K562 (cell line): ENCODE results near the gene FBXW8. TPM values are rescaled to one million over a fixed set of nuclear protein-coding genes. Genes with fewer than 3 reads are reported as not detected.

ENCODE experiments used
- ATAC-seq: fragments of 200-7000 bp; cut with Tn5 transposase; 3 replicates; pipeline ENCODE4 v1.9.1; 2020; ENCODE audit warnings: moderate library complexity
- BruUV-seq: library from RNA; stranded (reverse); fragments of 400-500 nt; replicated peaks from 2 replicates; lab custom pipeline; 2021; lab: Mats Ljungman, UMichigan
- CTCF ChIA-PET: fragments of 300-600 bp; formaldehyde crosslinking; extraction: SDS; loops from one replicate; lab custom pipeline; 2021; ENCODE audit warnings: low intra/inter-chr PET ratio; lab: Yijun Ruan, JAX
- POLR2A ChIA-PET: fragments of 300-600, 350-650 bp; sonication (Branson Sonifier 250); formaldehyde crosslinking; extraction: SDS; loops from one replicate; lab custom pipeline; 2021; ENCODE audit warnings: antibody characterized with exemption, inconsistent platforms; lab: Yijun Ruan, JAX
- DNase-seq, 4 experiments: peaks; one replicate each; pipeline versions ENCODE4 v3.0.0 to v3.0.0-alpha.2; 2011 to 2018; ENCODE audit warnings: low spot score in 3 of 4, mixed read lengths in 3 of 4; ENCODE audit errors: extremely low read depth in 1 of 4
- FAIRE-seq: peaks from 2 replicates; lab custom pipeline; 2011; peaks lifted over from hg19 to GRCh38; lab: Jason Lieb, UNC
- H2AFZ ChIP-seq: 2 replicates; pipeline ENCODE4 v1.6.0; 2011; ENCODE audit warnings: low read depth, low read length, control low read depth, inconsistent platforms
- H3K27ac ChIP-seq: fragments of 200-600 bp; 3 replicates; pipeline ENCODE4 v1.8.0; 2011; ENCODE audit warnings: low read depth, mild to moderate bottlenecking, control low read depth, inconsistent platforms, low read length, moderate library complexity, mixed read lengths; ENCODE audit errors: extremely low read depth
- H3K27me3 ChIP-seq, 2 experiments: fragments of 300-600 bp in 1 of 2; 2 replicates in 1 of 2; 3 replicates in 1 of 2; pipeline versions ENCODE4 v1.6.0 to v1.8.0; 2011; ENCODE audit warnings: inconsistent platforms in 2 of 2, low read length in 2 of 2, mild to moderate bottlenecking in 1 of 2, mixed read lengths in 1 of 2, moderate library complexity in 1 of 2; ENCODE audit not compliant: control insufficient read depth in 2 of 2, insufficient read depth in 2 of 2
- H3K36me3 ChIP-seq: fragments of 300-600 bp; 3 replicates; pipeline ENCODE4 v1.8.0; 2011; ENCODE audit warnings: mild to moderate bottlenecking, low read length, inconsistent platforms; ENCODE audit not compliant: control insufficient read depth, insufficient read depth
- H3K4me1 ChIP-seq, 2 experiments: fragments of 200-600 bp in 1 of 2; replicated peaks in 1 of 2; 2 replicates in 1 of 2; 3 replicates in 1 of 2; pipeline versions ENCODE4 v1.5.1 to v1.8.0; 2011; ENCODE audit warnings: inconsistent platforms in 2 of 2, low read length in 2 of 2, mild to moderate bottlenecking in 1 of 2, mixed read lengths in 1 of 2, moderate library complexity in 1 of 2; ENCODE audit not compliant: control insufficient read depth in 2 of 2, insufficient read depth in 2 of 2
- H3K4me2 ChIP-seq: 2 replicates; pipeline ENCODE4 v1.6.1; 2011; ENCODE audit warnings: low read length, control low read depth, inconsistent platforms, mixed read lengths; ENCODE audit not compliant: insufficient read depth
- H3K4me3 ChIP-seq: fragments of 200-600 bp; sonication (generic), shearing (Covaris generic); 2 replicates; pipeline ENCODE4 v1.5.1; 2016; ENCODE audit warnings: control low read depth, inconsistent platforms
- H3K79me2 ChIP-seq: fragments of 200-600 bp; 3 replicates; pipeline ENCODE4 v1.8.0; 2011; ENCODE audit warnings: low read length, inconsistent platforms; ENCODE audit not compliant: control insufficient read depth, insufficient read depth
- H3K9ac ChIP-seq, 2 experiments: 2 replicates each; pipeline versions ENCODE4 v1.6.0 to v1.6.1; 2011; ENCODE audit warnings: low read depth in 2 of 2, low read length in 2 of 2, control low read depth in 1 of 2, inconsistent platforms in 1 of 2, mild to moderate bottlenecking in 1 of 2, mixed read lengths in 1 of 2; ENCODE audit not compliant: insufficient read depth in 1 of 2
- H3K9me1 ChIP-seq: one replicate; pipeline ENCODE4 v1.6.0; 2011; ENCODE audit warnings: inconsistent platforms, mild to moderate bottlenecking, low read length, moderate library complexity; ENCODE audit not compliant: control insufficient read depth, insufficient read depth
- H3K9me3 ChIP-seq: replicated peaks from 2 replicates; pipeline ENCODE4 v1.5.1; 2011; ENCODE audit warnings: low read depth, low read length, inconsistent platforms; ENCODE audit not compliant: control insufficient read depth, insufficient read depth
- H4K20me1 ChIP-seq: replicated peaks from 2 replicates; pipeline ENCODE4 v1.6.1; 2011; ENCODE audit warnings: low read length, inconsistent platforms, mixed read lengths; ENCODE audit not compliant: control insufficient read depth, insufficient read depth
- ESRRA ChIP-seq: fragments of 450-650 bp; IDR thresholded peaks from 2 replicates; pipeline ENCODE4 v1.6.1; 2014; ENCODE audit warnings: low read depth, mild to moderate bottlenecking, moderate library complexity, borderline replicate concordance
- ZNF121 ChIP-seq: sonication (generic); formaldehyde crosslinking; conservative IDR thresholded peaks from 2 replicates; pipeline ENCODE4 v1.8.0; 2022; ENCODE audit warnings: missing genetic modification reagents
- ZNF584 ChIP-seq: fragments of 200-800 bp; sonication (Bioruptor generic); IDR thresholded peaks from 2 replicates; pipeline ENCODE4 v1.6.1; 2016; ENCODE audit warnings: low read depth, mild to moderate bottlenecking, missing genetic modification characterization, missing compliant biosample characterization
- ZNF668 ChIP-seq: fragments of 250-450 bp; sonication (Bioruptor Pico); IDR thresholded peaks from 2 replicates; pipeline ENCODE4 v1.8.0; 2022; ENCODE audit warnings: mild to moderate bottlenecking, inconsistent platforms
- WGBS: fragments of 100-300 bp; shearing (Covaris generic); methylation state at CpG from one replicate; pipeline ENCODE4 v1.1.6; 2016; ENCODE audit warnings: low coverage, mixed read lengths; ENCODE audit not compliant: insufficient coverage; ENCODE audit errors: missing lambda C conversion rate; 5-methylcytosine and 5-hydroxymethylcytosine counted together
- in situ Hi-C: fragments of 300-500 bp; cut with MboI; formaldehyde crosslinking; loops from 4 replicates; pipeline ENCODE4 v1.15.0; 2018; ENCODE audit warnings: inconsistent platforms, mixed read lengths
- intact Hi-C: fragments of 100-400 bp; cut with micrococcal nuclease; formaldehyde crosslinking; loops from 2 replicates; pipeline ENCODE4 v1.14.2; 2022
- polyA plus RNA-seq, 8 experiments: library from polyadenylated mRNA; depleted of rRNA in 4 of 8; stranded (reverse) in 5 of 8; unstranded in 3 of 8; fragments of >200 nt; fragmentation: Nextera tagmentation in 2 of 8; fragmentation: Illumina TruSeq in 1 of 8; extraction: Ambion mirVana in 2 of 8; extraction: Trizol in 1 of 8; gene quantifications; 2 replicates each; pipeline versions ENCODE4 v1.2.1 to v1.2.3, GENCODE V29; 2011 to 2014; ENCODE audit warnings: inconsistent platforms in 1 of 8, missing spikeins in 1 of 8
- total RNA-seq, 7 experiments: library from RNA; depleted of rRNA in 6 of 7; stranded (reverse); fragments of >200 nt in 6 of 7; fragmentation: Illumina TruSeq in 2 of 7; extraction: Trizol in 2 of 7; gene quantifications; 2 replicates each; pipeline versions ENCODE4 v1.2.1 to v1.2.3, GENCODE V29; 2011 to 2021; ENCODE audit warnings: low replicate concordance in 1 of 7

Gene FBXW8
- total and polyA plus RNA-seq, 9 of the 15 experiments (the other 6 are each of a cell fraction or from before 2014, with no cell fraction given): 0.58 to 8.3 (median 4.4) TPM

DNA sequence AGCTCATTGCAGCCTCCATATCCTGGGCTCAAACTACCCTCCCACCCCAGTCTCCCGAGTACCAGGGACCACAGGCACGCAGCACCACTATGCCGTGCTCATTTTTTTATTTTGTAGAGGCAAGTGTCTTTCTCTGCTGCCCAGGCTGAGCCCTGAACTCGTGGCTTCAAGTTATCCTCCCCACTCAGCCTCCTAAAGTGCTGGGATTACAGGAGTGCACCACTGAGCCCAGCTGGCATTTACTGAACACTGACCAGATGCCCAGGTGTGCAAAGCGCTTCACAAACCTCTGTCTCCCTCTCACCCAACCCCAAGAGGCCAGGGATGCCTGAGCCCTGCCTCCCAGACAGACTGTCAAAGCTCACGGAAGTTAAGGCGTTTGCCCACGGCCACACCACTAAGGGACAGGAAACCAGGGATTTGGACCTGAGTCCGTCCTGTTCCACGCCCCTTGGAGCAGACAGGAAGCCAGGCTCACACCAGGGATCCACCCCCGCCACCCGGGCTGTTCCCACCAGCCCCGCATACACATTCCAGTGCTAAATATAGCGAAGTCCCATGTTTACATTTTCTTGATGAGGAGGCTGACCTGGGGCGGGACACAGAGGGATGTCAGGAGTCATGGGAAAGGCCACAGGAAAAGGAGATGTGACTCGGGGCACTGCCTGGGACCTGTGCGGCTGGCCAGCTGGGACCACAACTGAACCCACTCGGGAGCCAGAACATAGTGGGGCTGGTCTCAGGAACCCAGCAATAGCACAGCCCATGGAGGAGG is 137.2 kb downstream of the FBXW8 start:
- no peaks in the 10 kb centered on the region for H4K20me1 ChIP-seq
- FAIRE-seq (no peak), ATAC-seq (no peak), DNase-seq (no peak)
- in situ Hi-C loops (no loop called here), intact Hi-C loops (no loop called here)
- ChIA-PET CTCF (no interaction called here), POLR2A (interaction anchor here (0.6 kb wide), 1 partner anchor 324 kb away, joined by 3 read pairs; no protein-coding TSS in a partner anchor)
- H3K9me1 ChIP-seq: no peaks in the 10 kb centered on the region
- TSS peak; percentile 19 for BruUV-seq
- no peak overlapping the region for H3K4me2 ChIP-seq
- no peak for TF ChIP-seq ZNF668 (CRISPR knock-in tag)
- TF ChIP-seq ZNF121 (CRISPR knock-in tag): peak; percentile 23; the same call in 1 of the 2 replicates
- no peaks in the 10 kb centered on the region for H3K79me2 ChIP-seq
- no peak overlapping the region for H3K4me3 ChIP-seq
- peaks cover 12% of the 10 kb centered on the region; the same call in 2 of the 3 replicates for H3K36me3 ChIP-seq
- WGBS: 84% methylated on average over 14 of the region's 18 CpGs
- no peak overlapping the region for H2AFZ ChIP-seq
- H3K4me1 ChIP-seq: peaks cover 54 to 63% of the 10 kb centered on the region in 2 experiments
- no peaks in the 10 kb centered on the region for H3K27me3 ChIP-seq
- no peak overlapping the region for H3K9ac ChIP-seq
- no peaks in the 10 kb centered on the region for H3K9me3 ChIP-seq
- H3K27ac ChIP-seq: no peak overlapping the region

DNA sequence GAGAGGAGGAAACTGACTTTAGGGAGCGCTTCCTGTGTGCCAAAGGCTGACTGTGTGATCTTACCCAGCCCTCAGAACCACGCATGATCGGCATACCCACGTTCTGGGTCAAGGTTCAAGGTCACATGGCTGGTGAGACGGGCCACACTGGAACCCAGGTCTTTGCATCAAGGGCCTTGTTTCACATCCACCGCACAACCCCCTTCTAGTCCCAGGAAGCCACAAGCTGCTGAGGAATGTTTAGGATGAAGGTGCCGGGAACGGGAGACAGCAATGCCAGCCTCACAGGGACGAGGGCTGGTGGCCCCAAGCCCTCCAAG is 137.8 kb downstream of the FBXW8 start:
- Histone ChIP-seq H3K9ac (no peak overlapping the region), H3K36me3 (peaks cover 12% of the 10 kb centered on the region; the same call in 2 of the 3 replicates), H3K79me2 (no peaks in the 10 kb centered on the region), H3K27me3 (no peaks in the 10 kb centered on the region), H3K27ac (no peak overlapping the region), H2AFZ (no peak overlapping the region), H4K20me1 (no peaks in the 10 kb centered on the region), H3K4me1 (peaks cover 48 to 65% of the 10 kb centered on the region in 2 experiments), H3K4me2 (no peak overlapping the region), H3K9me3 (no peaks in the 10 kb centered on the region), H3K9me1 (no peaks in the 10 kb centered on the region), H3K4me3 (no peak overlapping the region)
- ATAC-seq: no peak
- FAIRE-seq: no peak
- CTCF ChIA-PET: no interaction called here
- intact Hi-C loops: no loop called here
- DNase-seq: no peak
- WGBS: 77% methylated on average over 5 of the region's 9 CpGs
- no TSS peak for BruUV-seq
- POLR2A ChIA-PET: interaction anchor here (0.6 kb wide), 1 partner anchor 325 kb away, joined by 3 read pairs; no protein-coding TSS in a partner anchor
- TF ChIP-seq ESRRA: 0 out of 2 replicates have a peak, but pooled peaks have one; percentile 10
- no peak for TF ChIP-seq ZNF584 (CRISPR knock-in tag)
- in situ Hi-C loops: no loop called here
